ENCODE results near the gene STARD10. TPM values are rescaled to one million over a fixed set of nuclear protein-coding genes. Genes with fewer than 3 reads are reported as not detected.

STARD10 gene
- total and polyA plus RNA-seq, 9 of the 15 experiments (the other 6 are each of a cell fraction or from before 2014, with no cell fraction given): 0.15 to 52.9 (median 32.3) TPM

GRCh38 chr11:72776117-72776843 lies 17.6 kb downstream of the STARD10 start (continued):
- TF ChIP-seq BCL6 (CRISPR knock-in tag; IDR thresholded peaks at IDR 0.05): peak; percentile 63; the same call in 1 of the 2 replicates
- TF ChIP-seq ARID3A (IDR thresholded peaks at IDR 0.05; ENCODE audit: borderline replicate concordance, low read depth, low read length): 0 out of 2 replicates have a peak, but pooled peaks have one; percentile 57
- TF ChIP-seq HMBOX1 (IDR thresholded peaks at IDR 0.05): peak; percentile 79
- peak; percentile 92 for TF ChIP-seq POLR2A (conservative IDR thresholded peaks at IDR 0.05)
- TF ChIP-seq FOXK2 (conservative IDR thresholded peaks at IDR 0.05 in 1 of 2, IDR thresholded peaks at IDR 0.05 in 1 of 2; ENCODE audit: low read depth in 2 of 2): no peak
- no peak for TF ChIP-seq SETDB1 (IDR thresholded peaks at IDR 0.05; ENCODE audit: low read length)
- TF ChIP-seq MITF (IDR thresholded peaks at IDR 0.05): peak; percentile 73; the same call in 1 of the 2 replicates
- TF ChIP-seq ZBTB9 (CRISPR knock-in tag; IDR thresholded peaks at IDR 0.05): peak; percentile 40; the same call in 1 of the 2 replicates
- no peak for TF ChIP-seq HDAC3 (IDR thresholded peaks at IDR 0.05; ENCODE audit: borderline replicate concordance, partially characterized antibody)
- TF ChIP-seq CREB5 (CRISPR knock-in tag; IDR thresholded peaks at IDR 0.05): no peak
- no peak for TF ChIP-seq RUNX1 (IDR thresholded peaks at IDR 0.05; ENCODE audit: low read depth)
- no peak for TF ChIP-seq CLOCK (CRISPR knock-in tag; IDR thresholded peaks at IDR 0.05; ENCODE audit: borderline replicate concordance)

Measured in K562 (cell line).